Adrenal gland (tissue), 12 donors: ENCODE measurements around the gene LRPPRC. TPM values are rescaled to one million over a fixed set of nuclear protein-coding genes. Genes with fewer than 3 reads are reported as not detected.
A peak's percentile ranks its signal among the peaks of the same experiment; 100 is the strongest.

ENCODE experiments used
- DNase-seq, 7 donors: peaks; one replicate each; pipeline ENCODE4 v3.0.0-alpha.2; 2019 to 2020
- H3K27ac ChIP-seq, 5 donors: fragments of 200-600 bp; sonication (generic) in 4 of 5; 1 replicate in 3 of 5; 2 replicates in 2 of 5; pipeline versions ENCODE4 v1.5.1 to v1.8.0; 2016 to 2020; ENCODE audit warnings: mild to moderate bottlenecking in 1 of 5
- H3K27me3 ChIP-seq: fragments of 200-600 bp; 2 replicates; pipeline ENCODE4 v1.8.0; 2021
- H3K36me3 ChIP-seq, 2 donors: fragments of 200-600 bp; replicated peaks in 1 of 2; 1 replicate in 1 of 2; 2 replicates in 1 of 2; pipeline versions ENCODE4 v1.5.1 to v1.8.0; 2018 to 2022
- H3K4me1 ChIP-seq, 2 donors: fragments of 200-600 bp; replicated peaks in 1 of 2; 1 replicate in 1 of 2; 2 replicates in 1 of 2; pipeline versions ENCODE4 v1.5.1 to v1.8.0; 2018 to 2021
- H3K4me3 ChIP-seq, 4 donors: fragments of 200-600 bp; sonication (generic) in 3 of 4; one replicate each; pipeline ENCODE4 v1.5.1; 2016 to 2018
- H3K9me3 ChIP-seq, 3 donors: fragments of 200-600 bp; sonication (generic) in 1 of 3; replicated peaks in 1 of 3; 1 replicate in 2 of 3; 2 replicates in 1 of 3; pipeline versions ENCODE4 v1.5.1 to v1.8.0; 2016 to 2021
- POLR2A ChIP-seq, 2 donors: fragments of 450-650 bp; IDR thresholded peaks; one replicate each; pipeline ENCODE4 v1.6.1; 2017; ENCODE audit warnings: antibody characterized with exemption in 2 of 2, mild to moderate bottlenecking in 2 of 2, moderate library complexity in 1 of 2
- WGBS, 4 donors: extraction: QIAGEN DNeasy Blood & Tissue Kit in 2 of 4; methylation state at CpG; one replicate each; pipeline versions ENCODE4 v1.1.5 to v1.1.7; 2013 to 2017; 5-methylcytosine and 5-hydroxymethylcytosine counted together
- intact Hi-C, 2 donors: fragments of 100-400 bp; cut with DNase I; formaldehyde crosslinking; loops; one replicate each; pipeline versions ENCODE4 v1.14.1 to v1.15.0; 2022 to 2023
- polyA plus RNA-seq, 3 donors: library from polyadenylated mRNA; stranded (reverse); fragments of 200-250 nt in 2 of 3; fragments of 350-450 nt in 1 of 3; fragmentation: Illumina TruSeq in 1 of 3; extraction: RNeasy Lipid Tissue Mini Kit (QIAGEN cat#74804) in 1 of 3; gene quantifications; one replicate each; pipeline ENCODE4 v1.2.3, GENCODE V29; 2013 to 2014
- small RNA-seq, 2 donors: library from RNA; depleted of rRNA; stranded (forward); fragments of <200 nt; gene quantifications; one replicate each; pipeline ENCODE3, GENCODE V24; 2016
- total RNA-seq, 9 donors: library from RNA; depleted of rRNA in 4 of 9; stranded (reverse); fragments of >200 nt in 4 of 9; fragments of 120-200 nt in 1 of 9; fragmentation: NEBNext Ultra II Directional in 1 of 9; extraction: Animal tissue kit (Norgen Biotek cat#: 25700) in 1 of 9; gene quantifications; one replicate each; pipeline versions ENCODE4 v1.1.0 to v1.2.4, GENCODE V29; 2013 to 2023
- TF ChIP-seq, protein P1 (sequence below), 6 experiments: fragments of 450-650 bp in 4 of 6; fragments of 200-600 bp in 2 of 6; sonication (generic) in 1 of 6; IDR thresholded peaks; 1 replicate in 5 of 6; 2 replicates in 1 of 6; pipeline versions ENCODE4 v1.5.1 to v1.8.0; 2016 to 2021; ENCODE audit warnings: antibody characterized with exemption in 6 of 6, mild to moderate bottlenecking in 2 of 6, moderate library complexity in 1 of 6
- donor health status: healthy with polysubstance abuse.
- donor health status: Bipolar disorder and iron deficiency.
- donor health status: DM: yes; HTN: yes; CAD: no.
- donor health status: DM: no; HTN: no; CAD: no.
- donor health status: DM: no; HTN: no; CAD: no.
- donor health status: DM: yes; HTN: yes; CAD: no.

LRPPRC gene
- total and polyA plus RNA-seq, 12 donors: 18.3 to 113 (median 71.7) TPM

DNA sequence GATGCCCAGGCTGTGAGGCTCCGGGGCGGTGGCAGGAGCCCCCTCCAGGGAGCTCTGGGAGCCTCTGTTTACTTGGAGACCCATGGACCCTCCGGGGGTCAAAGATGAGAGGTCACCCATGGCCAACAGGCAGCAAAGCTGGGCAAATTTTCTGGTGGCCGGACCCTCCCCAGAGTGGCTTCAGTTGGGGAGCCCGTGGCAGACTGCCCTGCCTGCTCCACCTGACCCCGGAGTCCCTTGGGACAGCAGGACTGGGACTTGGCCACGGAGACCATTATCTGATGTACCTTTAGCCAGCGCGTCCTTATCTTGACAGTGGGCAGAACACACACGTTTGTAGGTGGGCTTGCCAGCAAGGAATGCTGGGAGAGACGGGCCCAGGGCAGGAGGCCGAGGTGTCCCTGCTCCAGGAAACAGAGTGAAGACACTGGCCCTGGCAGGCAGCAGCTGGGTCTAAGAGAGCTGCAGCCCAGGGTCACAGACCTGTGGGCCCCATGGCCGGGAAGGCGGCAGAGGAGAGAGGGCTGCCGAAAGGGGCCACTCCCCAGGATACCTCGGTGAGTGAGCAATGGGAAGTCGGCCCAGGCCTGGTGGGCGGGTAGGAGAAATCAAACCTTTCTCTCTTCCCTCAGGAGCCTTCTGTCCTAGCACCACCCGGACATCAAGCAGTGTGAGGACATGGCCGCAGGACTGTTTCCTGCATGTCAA, 157.1 kb downstream of the LRPPRC start, which contains the start of the genes ABCG5 and ABCG8:
TSS of gene ABCG5 (minus strand) at position 280 of the 708 bp plus-strand sequence. CDS start at position 120, 160 bp downstream.
TSS of gene ABCG8 (plus strand) at position 412 of the 708 bp plus-strand sequence. CDS start at position 495, 83 bp downstream.
- peak in 2 of 7 donors; percentile 14 to 41 for DNase-seq
- intact Hi-C loops: no loop called here
- 84 to 89% (median 87%) methylated on average over 8 to 20 of the region's 20 CpGs for WGBS, 4 donors
- Histone ChIP-seq H3K4me1 (no peaks in the 10 kb centered on the region), H3K4me3 (no peak within 1 kb of the TSS), H3K36me3 (no peaks in the 10 kb centered on the region), H3K27me3 (no peaks in the 10 kb centered on the region), H3K27ac (no peak within 1 kb of the TSS), H3K9me3 (no peaks in the 10 kb centered on the region)
- no peak for TF ChIP-seq POLR2A (IDR thresholded peaks at IDR 0.05)
- TF ChIP-seq, protein P1, sequence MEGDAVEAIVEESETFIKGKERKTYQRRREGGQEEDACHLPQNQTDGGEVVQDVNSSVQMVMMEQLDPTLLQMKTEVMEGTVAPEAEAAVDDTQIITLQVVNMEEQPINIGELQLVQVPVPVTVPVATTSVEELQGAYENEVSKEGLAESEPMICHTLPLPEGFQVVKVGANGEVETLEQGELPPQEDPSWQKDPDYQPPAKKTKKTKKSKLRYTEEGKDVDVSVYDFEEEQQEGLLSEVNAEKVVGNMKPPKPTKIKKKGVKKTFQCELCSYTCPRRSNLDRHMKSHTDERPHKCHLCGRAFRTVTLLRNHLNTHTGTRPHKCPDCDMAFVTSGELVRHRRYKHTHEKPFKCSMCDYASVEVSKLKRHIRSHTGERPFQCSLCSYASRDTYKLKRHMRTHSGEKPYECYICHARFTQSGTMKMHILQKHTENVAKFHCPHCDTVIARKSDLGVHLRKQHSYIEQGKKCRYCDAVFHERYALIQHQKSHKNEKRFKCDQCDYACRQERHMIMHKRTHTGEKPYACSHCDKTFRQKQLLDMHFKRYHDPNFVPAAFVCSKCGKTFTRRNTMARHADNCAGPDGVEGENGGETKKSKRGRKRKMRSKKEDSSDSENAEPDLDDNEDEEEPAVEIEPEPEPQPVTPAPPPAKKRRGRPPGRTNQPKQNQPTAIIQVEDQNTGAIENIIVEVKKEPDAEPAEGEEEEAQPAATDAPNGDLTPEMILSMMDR (IDR thresholded peaks at IDR 0.05): no peak

DNA sequence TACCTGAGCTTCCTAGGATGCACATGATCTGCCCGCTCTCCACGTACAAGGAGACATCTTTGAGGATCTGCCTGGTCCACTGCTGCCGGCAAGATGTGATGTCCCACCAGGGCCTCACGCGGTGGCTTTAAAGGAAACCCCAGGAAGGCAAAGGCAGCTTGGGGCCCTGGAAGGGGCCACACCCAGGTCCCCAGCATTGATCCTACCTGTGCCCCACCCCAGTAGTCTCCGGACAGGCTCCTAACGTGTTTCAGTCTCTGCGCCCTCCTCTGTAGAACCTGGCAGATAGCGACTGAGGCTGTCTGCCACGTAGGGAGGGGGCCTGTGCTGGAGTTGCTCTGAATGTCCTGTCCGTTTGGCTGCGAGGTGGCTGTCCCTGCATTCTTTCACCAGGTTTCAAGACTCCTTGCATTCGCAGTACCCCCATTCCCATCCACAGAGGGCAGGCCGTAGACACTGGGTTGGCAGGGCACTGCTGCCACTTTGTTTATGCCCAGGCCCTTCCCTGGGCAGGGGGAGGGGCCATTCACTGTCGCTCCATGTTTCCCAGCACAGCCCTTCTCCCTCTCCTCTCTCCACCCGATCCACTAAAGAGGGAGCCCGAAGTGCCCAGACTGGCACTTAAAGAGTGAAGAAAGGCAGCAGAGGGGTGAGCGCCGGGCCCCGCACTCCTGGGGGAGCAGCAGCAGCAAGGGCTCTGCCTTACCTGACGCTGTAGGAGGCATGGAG, 157.8 kb downstream of the LRPPRC start:
- intact Hi-C loops: no loop called here
- 87 to 93% (median 92%) methylated on average over 13 to 21 of the region's 21 CpGs for WGBS, 4 donors
- no peak for TF ChIP-seq POLR2A (IDR thresholded peaks at IDR 0.05)
- TF ChIP-seq, protein P1 (IDR thresholded peaks at IDR 0.05): no peak
- Histone ChIP-seq H3K9me3 (no peaks in the 10 kb centered on the region), H3K27ac (no peak overlapping the region), H3K4me1 (no peaks in the 10 kb centered on the region), H3K36me3 (no peaks in the 10 kb centered on the region), H3K27me3 (no peaks in the 10 kb centered on the region), H3K4me3 (no peak overlapping the region)
- DNase-seq: peak in 2 of 7 donors; percentile 11 to 34

DNA sequence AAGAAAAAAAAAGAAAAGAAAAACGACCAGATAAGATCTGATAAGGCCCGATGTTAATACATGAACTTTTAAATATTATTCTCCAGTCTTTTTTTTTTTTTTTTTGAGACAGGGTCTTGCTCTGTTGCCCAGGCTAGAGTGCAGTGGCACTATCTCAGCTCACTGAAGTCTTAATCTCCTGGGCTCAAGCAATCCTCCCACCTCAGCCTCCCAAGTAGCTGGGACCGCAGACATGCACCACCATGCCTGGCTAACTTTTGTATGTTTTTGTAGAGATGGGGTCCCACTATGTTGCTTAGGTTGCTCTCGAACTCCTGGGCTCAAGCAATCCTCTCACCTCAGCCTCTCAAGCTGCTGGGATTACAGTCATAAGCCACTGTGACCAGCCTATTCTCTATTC, 158.8 kb downstream of the LRPPRC start:
- TF ChIP-seq POLR2A (IDR thresholded peaks at IDR 0.05): no peak
- DNase-seq: peak in 1 of 7 donors; percentile 7
- Histone ChIP-seq H3K4me3 (no peak overlapping the region), H3K9me3 (no peaks in the 10 kb centered on the region), H3K27me3 (peaks cover 1% of the 10 kb centered on the region), H3K27ac (no peak overlapping the region), H3K4me1 (peaks cover 0 to under 1% of the 10 kb centered on the region in 2 donors), H3K36me3 (no peaks in the 10 kb centered on the region)
- intact Hi-C loops: no loop called here
- WGBS, 4 donors: 68 to 77% (median 74%) methylated on average over 4 of the region's 4 CpGs

Small RNA genes lying within 50 kb of the gene (small RNA-seq; reads per million reads assigned to genes)
- gene RN7SL455P (0 reads per million in 2 donors), gene RNU6-1048P (0 reads per million in 2 donors)

Other genes starting within 250 kb of the LRPPRC start
- gene DYNC2LI1, start 221.9 kb downstream of the LRPPRC start, total RNA-seq: 10 to 100 TPM; 16.9 to 80.5 (median 33.2) TPM
- 10 to 100 TPM; 22.0 to 61.3 (median 23.3) TPM for gene DYNC2LI1, start 221.9 kb downstream of the LRPPRC start, polyA plus RNA-seq
- gene ABCG5, start 157.2 kb downstream of the LRPPRC start, total RNA-seq: under 1 TPM in 5 of 9 donors, not detected in 4; 0.07 to 0.69 (median 0.28) TPM
- gene ABCG5, start 157.2 kb downstream of the LRPPRC start, polyA plus RNA-seq: under 1 TPM; 0.03 to 0.33 (median 0.08) TPM
- under 1 TPM in 5 of 9 donors, not detected in 4; 0.07 to 0.44 (median 0.30) TPM for gene ABCG8, start 157.0 kb downstream of the LRPPRC start, total RNA-seq
- under 1 TPM; 0.03 to 0.11 (median 0.08) TPM for gene ABCG8, start 157.0 kb downstream of the LRPPRC start, polyA plus RNA-seq
- 10 to 100 TPM; 12.5 to 44.9 (median 34.8) TPM for gene PPM1B, start 172.9 kb upstream of the LRPPRC start, total RNA-seq
- gene PPM1B, start 172.9 kb upstream of the LRPPRC start, polyA plus RNA-seq: 10 to 100 TPM; 12.2 to 36.4 (median 13.4) TPM